HG03135 (cell line): ENCODE data around the gene ZNF772.

Experiments used
- ATAC-seq: cut with Tn5 transposase; IDR thresholded peaks from one replicate; pipeline ENCODE4 v1.9.1; 2021; ENCODE audit warnings: mild to moderate bottlenecking, moderate library complexity; ENCODE audit not compliant: unreplicated experiment

Gene ZNF772

GRCh38 chr19:57435062-57435978, 42.0 kb downstream of the ZNF772 start, which contains the start of gene ZNF749:
Gene ZNF749 (plus strand): TSS chr19:57435325. CDS start chr19:57435579, 254 bp downstream.
- peak; percentile 96 for ATAC-seq

- ATAC-seq, result peak; percentile 20
Measured at GRCh38 chr19:57434386-57435061, 42.8 kb downstream of the ZNF772 start.

GRCh38 chr19:57421037-57421436, 56.3 kb downstream of the ZNF772 start:
- no peak for ATAC-seq

- ATAC-seq, result no peak
Measured at GRCh38 chr19:57419439-57419838, 57.9 kb downstream of the ZNF772 start.
